NCI-H82 treated with DMSO at 0.1 percent for 48 hours (cell line): ENCODE results near the gene TTC28.
"Not testable (repeated sequence)": the region's sequence is repeated elsewhere in the genome, so short reads cannot be mapped to it uniquely, and the experiment has no call there.

Source experiments
- DNase-seq: peaks from one replicate; lab custom pipeline; 2025; ENCODE audit not compliant: unreplicated experiment; lab: John Stamatoyannopoulos, UW

The TTC28 gene

GRCh38 chr22:28560743-28561101 lies 118.9 kb downstream of the TTC28 start:
- DNase-seq, result not testable (repeated sequence)

DNA sequence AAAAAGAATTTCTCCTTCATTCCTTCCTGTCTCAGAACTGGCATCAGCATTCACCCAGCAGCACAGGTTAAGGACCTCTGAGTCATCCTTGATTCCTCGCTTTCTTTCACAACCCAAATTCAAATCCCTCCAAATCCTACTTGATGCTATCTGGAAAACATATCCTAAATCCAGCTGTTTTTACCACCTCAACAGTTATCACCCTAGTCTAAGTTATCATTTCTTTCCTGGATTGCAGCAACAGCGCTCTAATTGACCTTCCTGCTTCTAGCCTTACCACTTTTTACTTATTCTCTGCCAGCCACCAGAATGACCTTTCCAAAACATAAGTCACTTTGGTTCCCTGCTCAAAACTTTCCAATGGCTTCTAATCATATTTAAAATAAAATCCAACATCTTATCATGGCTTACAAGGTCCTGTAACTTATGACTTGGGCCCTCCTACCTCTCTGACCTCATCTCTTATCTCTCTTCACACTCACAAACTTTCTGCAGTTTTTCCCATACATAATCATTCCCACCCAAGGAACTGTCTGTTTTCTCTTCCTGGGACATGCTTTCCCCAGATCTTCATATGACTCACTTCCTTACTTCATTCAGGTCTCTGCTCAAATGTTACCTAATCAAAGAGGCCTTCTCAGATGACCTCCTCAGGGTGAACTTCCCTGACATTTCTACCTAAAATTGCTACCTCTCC lies 119.4 kb downstream of the TTC28 start:
- DNase-seq, result no peak

- no peak for DNase-seq
Observed at GRCh38 chr22:28557184-28557583, 122.5 kb downstream of the TTC28 start.

DNA sequence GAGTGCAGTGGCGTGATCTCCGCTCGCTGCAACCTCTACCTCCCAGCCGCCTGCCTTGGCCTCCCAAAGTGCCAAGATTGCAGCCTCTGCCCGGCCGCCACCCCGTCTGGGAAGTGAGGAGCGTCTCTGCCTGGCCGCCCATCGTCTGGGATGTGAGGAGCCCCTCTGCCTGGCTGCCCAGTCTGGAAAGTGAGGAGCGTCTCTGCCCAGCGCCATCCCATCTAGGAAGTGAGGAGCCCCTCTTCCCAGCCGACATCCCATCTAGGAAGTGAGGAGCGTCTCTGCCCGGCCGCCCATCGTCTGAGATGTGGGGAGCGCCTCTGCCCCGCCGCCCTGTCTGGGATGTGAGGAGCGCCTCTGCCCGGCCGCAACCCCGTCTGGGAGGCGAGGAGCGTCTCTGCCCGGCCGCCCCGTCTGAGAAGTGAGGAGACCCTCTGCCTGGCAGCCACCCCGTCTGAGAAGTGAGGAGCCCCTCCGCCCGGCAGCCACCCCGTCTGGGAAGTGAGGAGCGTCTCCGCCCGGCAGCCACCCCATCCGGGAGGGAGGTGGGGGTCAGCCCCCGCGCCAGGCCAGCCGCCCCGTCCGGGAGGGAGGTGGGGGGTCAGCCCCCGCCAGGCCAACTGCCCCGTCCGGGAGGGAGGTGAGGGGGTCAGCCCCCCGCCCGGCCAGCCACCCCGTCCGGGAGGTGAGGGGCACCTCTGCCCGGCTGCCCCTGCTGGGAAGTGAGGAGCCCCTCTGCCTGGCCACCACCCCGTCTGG lies 126.4 kb downstream of the TTC28 start:
- DNase-seq, result not testable (repeated sequence)

DNA sequence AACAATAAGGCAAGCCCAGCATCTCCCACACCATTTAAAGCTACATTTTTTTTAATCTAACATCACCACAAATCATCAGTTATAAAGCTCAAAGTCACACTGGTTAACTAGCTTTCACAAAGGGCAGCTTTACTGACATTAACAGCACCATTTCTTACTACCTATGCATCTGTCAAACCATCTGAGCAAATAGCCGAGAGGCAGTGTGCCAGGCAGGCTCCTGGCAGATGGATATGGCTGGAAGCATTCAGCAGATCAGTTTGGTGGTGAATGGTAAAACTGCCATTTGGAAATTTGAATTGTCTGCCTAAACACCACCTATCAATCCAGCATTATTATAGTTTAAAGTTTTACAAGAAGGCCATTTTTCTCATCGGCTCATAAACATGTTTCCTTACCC lies 131.2 kb downstream of the TTC28 start:
- DNase-seq, result no peak

- no peak for DNase-seq
Observed at GRCh38 chr22:28547132-28547842, 132.4 kb downstream of the TTC28 start.

DNA sequence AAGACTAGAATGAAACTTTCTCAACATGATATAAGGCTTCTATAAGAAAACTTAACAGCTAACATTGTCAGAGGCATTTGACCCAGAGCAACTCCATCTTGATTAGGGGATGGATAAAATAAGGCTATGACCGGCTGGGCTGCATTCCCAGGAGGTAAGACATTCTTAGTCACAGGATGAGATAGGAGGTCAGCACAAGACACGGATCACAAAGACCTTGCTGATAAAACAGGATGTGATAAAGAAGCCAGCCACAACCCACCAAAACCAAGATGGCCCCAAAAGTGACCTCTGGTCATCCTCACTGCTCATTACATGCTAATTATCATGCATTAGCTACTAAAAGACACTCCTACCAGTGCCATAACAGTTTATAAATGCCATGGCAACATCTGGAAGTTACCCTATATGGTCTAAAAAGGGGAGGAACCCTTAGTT lies 135.2 kb downstream of the TTC28 start:
- no peak for DNase-seq

- no peak for DNase-seq
Observed at GRCh38 chr22:28542980-28543621, 136.5 kb downstream of the TTC28 start.

DNA sequence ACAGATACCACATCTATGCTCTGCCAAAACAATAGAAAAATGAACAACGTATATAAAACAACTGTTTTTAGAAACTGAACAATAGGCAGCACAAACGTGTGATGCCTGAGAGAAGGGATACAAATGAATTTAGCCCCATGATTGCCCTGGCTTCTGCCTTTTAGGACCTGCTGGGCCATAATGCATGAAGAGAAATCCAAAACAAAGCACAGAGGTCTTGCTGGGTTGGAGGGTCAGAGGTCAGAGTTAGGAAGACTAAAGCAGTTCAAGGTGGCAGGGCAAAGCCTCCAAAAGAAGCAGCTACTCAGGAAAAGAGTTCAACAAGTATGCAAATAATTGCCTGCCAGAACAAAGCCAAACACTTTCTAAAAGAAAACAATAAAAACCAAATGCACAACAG lies 138.5 kb downstream of the TTC28 start:
- no peak for DNase-seq

GRCh38 chr22:28538922-28539321 lies 140.7 kb downstream of the TTC28 start:
- no peak for DNase-seq

DNA sequence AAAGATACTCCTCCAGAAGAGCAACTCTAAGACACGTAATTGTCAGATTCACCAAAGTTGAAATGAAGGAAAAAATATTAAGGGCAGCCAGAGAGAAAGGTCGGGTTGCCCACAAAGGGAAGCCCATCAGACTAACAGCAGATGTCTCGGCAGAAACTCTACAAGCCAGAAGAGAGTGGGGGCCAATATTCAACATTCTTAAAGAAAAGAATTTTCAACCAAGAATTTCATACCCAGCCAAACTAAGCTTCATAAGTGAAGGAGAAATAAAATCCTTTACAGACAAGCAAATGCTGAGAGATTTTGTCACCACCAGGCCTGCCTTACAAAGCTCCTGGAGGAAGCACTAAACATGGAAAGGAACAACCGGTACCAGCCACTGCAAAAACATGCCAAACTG lies 149.1 kb downstream of the TTC28 start:
- DNase-seq, result not testable (repeated sequence)

- DNase-seq, result not testable (repeated sequence)
Observed at GRCh38 chr22:28529144-28529543, 150.5 kb downstream of the TTC28 start.

- no peak for DNase-seq
Observed at GRCh38 chr22:28521451-28521850, 158.2 kb downstream of the TTC28 start.

DNA sequence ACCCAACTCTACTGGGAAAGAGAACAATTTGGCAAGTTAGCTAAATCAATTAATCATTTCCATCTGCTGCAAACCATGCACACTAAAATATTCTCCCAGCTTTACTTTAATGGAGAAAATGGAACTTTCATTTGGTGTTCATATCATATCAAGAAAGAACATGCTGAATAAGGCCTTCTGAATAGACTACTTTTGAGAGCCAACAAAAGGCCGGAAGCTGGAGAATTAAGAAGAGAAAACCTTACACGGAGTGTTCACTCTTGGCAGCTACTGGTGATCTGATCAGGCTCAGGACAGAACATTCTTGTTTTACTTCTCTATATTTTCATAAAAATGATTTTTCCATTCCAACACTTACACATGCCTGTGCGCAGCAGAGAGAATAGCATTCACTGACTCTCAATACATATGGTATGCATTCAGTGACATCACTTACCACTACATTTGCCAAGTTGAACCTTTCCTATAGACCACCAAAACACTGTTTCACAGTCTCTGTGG lies 165.3 kb downstream of the TTC28 start:
- DNase-seq, result no peak

- DNase-seq, result not testable (repeated sequence)
Observed at GRCh38 chr22:28512387-28512786, 167.3 kb downstream of the TTC28 start.

DNA sequence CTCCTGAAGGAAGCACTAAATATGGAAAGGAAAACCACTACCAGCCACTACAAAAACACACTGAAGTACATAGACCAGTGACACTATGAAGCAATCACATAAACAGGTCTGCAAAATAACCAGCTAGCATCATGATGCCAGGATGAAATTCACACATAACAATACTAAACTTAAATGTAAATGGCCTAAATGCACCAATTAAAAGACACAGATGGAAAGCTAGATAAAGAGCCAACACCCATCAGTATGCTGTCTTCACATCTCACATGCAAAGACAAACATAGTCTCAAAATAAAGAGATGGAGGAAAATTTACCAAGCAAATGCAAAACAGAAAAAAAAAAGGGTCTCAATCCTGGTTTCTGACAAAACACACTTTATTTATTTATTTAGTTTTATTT lies 171.7 kb downstream of the TTC28 start:
- DNase-seq, result no peak

- DNase-seq, result no peak
Observed at GRCh38 chr22:28506150-28506535, 173.5 kb downstream of the TTC28 start.

GRCh38 chr22:28505416-28506149 lies 174.1 kb downstream of the TTC28 start:
- DNase-seq, result no peak

- no peak for DNase-seq
Observed at GRCh38 chr22:28500006-28500405, 179.6 kb downstream of the TTC28 start.

GRCh38 chr22:28498044-28498443 lies 181.6 kb downstream of the TTC28 start:
- DNase-seq, result no peak

- no peak for DNase-seq
Observed at GRCh38 chr22:28497188-28497587, 182.5 kb downstream of the TTC28 start.
